IMR-90 (cell line): Measurements from ENCODE around the gene ASPA. TPM values are rescaled to one million over a fixed set of nuclear protein-coding genes. Genes with fewer than 3 reads are reported as not detected.
A peak's percentile ranks its signal among the peaks of the same experiment; 100 is the strongest.

Experiments
- ATAC-seq: fragments of 200-7000 bp; cut with Tn5 transposase; 2 replicates; pipeline ENCODE4 v1.9.1; 2020; ENCODE audit warnings: low read depth, mild to moderate bottlenecking, moderate library complexity
- BruUV-seq: library from RNA; stranded (reverse); fragments of 400-500 nt; replicated peaks from 2 replicates; lab custom pipeline; 2021; lab: Mats Ljungman, UMichigan
- CTCF ChIA-PET: fragments of 300-600 bp; formaldehyde crosslinking; extraction: SDS; loops from one replicate; lab custom pipeline; 2021; ENCODE audit warnings: antibody characterized with exemption; lab: Yijun Ruan, JAX
- POLR2A ChIA-PET: fragments of 300-600 bp; sonication (Branson Sonifier 250); formaldehyde crosslinking; loops from one replicate; lab custom pipeline; 2022; ENCODE audit warnings: antibody characterized with exemption; ENCODE audit not compliant: unreplicated experiment; lab: Charles Lee
- DNase-seq: peaks from one replicate; pipeline ENCODE4 v3.0.0; 2013
- H2AFZ ChIP-seq: replicated peaks from 2 replicates; pipeline ENCODE3; 2013; ENCODE audit warnings: low read length, mild to moderate bottlenecking; ENCODE audit not compliant: poor library complexity
- H2AK5ac ChIP-seq: 2 replicates; pipeline ENCODE4 v1.6.1; 2013; ENCODE audit warnings: low read depth, low read length, inconsistent platforms
- H2AK9ac ChIP-seq: replicated peaks from 2 replicates; pipeline ENCODE3; 2013; ENCODE audit warnings: mild to moderate bottlenecking, low read depth, low read length, moderate library complexity; ENCODE audit not compliant: poor library complexity
- H2BK120ac ChIP-seq: 2 replicates; pipeline ENCODE4 v1.6.1; 2013; ENCODE audit warnings: low read depth, low read length, inconsistent platforms
- H2BK15ac ChIP-seq: 3 replicates; pipeline ENCODE4 v1.6.1; 2013; ENCODE audit warnings: low read depth, low read length, inconsistent platforms
- H2BK20ac ChIP-seq: 2 replicates; pipeline ENCODE4 v1.6.1; 2013; ENCODE audit warnings: low read depth, mild to moderate bottlenecking, inconsistent platforms, low read length, moderate library complexity
- H2BK5ac ChIP-seq: 2 replicates; pipeline ENCODE4 v1.6.1; 2013; ENCODE audit warnings: mild to moderate bottlenecking, low read depth, low read length, inconsistent platforms; ENCODE audit not compliant: poor library complexity, severe bottlenecking
- H3K14ac ChIP-seq: replicated peaks from 2 replicates; pipeline ENCODE4 v1.6.1; 2013; ENCODE audit warnings: low read depth, low read length, inconsistent platforms
- H3K18ac ChIP-seq: 2 replicates; pipeline ENCODE4 v1.6.1; 2013; ENCODE audit warnings: low read depth, low read length, control low read depth
- H3K23ac ChIP-seq: 2 replicates; pipeline ENCODE4 v1.6.1; 2013; ENCODE audit warnings: low read depth, low read length, inconsistent platforms
- H3K27ac ChIP-seq: 2 replicates; pipeline ENCODE4 v1.5.1; 2013; ENCODE audit warnings: mild to moderate bottlenecking, control low read depth, low read length; ENCODE audit not compliant: insufficient read depth
- H3K27me3 ChIP-seq: 2 replicates; pipeline ENCODE4 v1.6.1; 2013; ENCODE audit warnings: low read length; ENCODE audit not compliant: control insufficient read depth, insufficient read depth
- H3K36me3 ChIP-seq: 2 replicates; pipeline ENCODE4 v1.6.1; 2013; ENCODE audit warnings: low read length, mixed read lengths; ENCODE audit not compliant: control insufficient read depth, insufficient read depth
- H3K4ac ChIP-seq: 2 replicates; pipeline ENCODE4 v1.6.1; 2013; ENCODE audit warnings: low read depth, low read length, inconsistent platforms
- H3K4me1 ChIP-seq: 2 replicates; pipeline ENCODE4 v1.6.1; 2013; ENCODE audit warnings: low read length, mixed read lengths; ENCODE audit not compliant: control insufficient read depth, insufficient read depth
- H3K4me2 ChIP-seq: 2 replicates; pipeline ENCODE4 v1.6.1; 2013; ENCODE audit warnings: low read depth, mild to moderate bottlenecking, control low read depth, low read length, moderate library complexity
- H3K4me3 ChIP-seq: 2 replicates; pipeline ENCODE4 v1.5.1; 2013; ENCODE audit warnings: low read depth, mild to moderate bottlenecking, control low read depth, low read length, moderate library complexity; ENCODE audit not compliant: insufficient read depth
- H3K56ac ChIP-seq: 2 replicates; pipeline ENCODE4 v1.6.1; 2013; ENCODE audit warnings: low read length, inconsistent platforms; ENCODE audit not compliant: insufficient read depth; ENCODE audit errors: extremely low read depth
- H3K79me1 ChIP-seq, 2 experiments: 2 replicates each; pipeline ENCODE4 v1.6.1; 2013; ENCODE audit warnings: low read length in 2 of 2, inconsistent platforms in 1 of 2, low read depth in 1 of 2
- H3K9ac ChIP-seq: 2 replicates; pipeline ENCODE4 v1.6.1; 2013; ENCODE audit warnings: low read depth, low read length, control low read depth
- H3K9me1 ChIP-seq: 2 replicates; pipeline ENCODE4 v1.6.1; 2013; ENCODE audit warnings: low read length, inconsistent platforms; ENCODE audit not compliant: insufficient read depth
- H3K9me3 ChIP-seq: 2 replicates; pipeline ENCODE4 v1.6.1; 2013; ENCODE audit warnings: low read length; ENCODE audit not compliant: control insufficient read depth, insufficient read depth
- H4K20me1 ChIP-seq: 2 replicates; pipeline ENCODE4 v1.6.1; 2013; ENCODE audit warnings: low read length, inconsistent platforms; ENCODE audit not compliant: insufficient read depth
- H4K5ac ChIP-seq: 2 replicates; pipeline ENCODE4 v1.6.1; 2013; ENCODE audit warnings: mild to moderate bottlenecking, low read depth, low read length, control low read depth
- H4K8ac ChIP-seq, 2 experiments: 2 replicates each; pipeline ENCODE4 v1.6.1; 2013; ENCODE audit warnings: low read depth in 2 of 2, low read length in 2 of 2, control low read depth in 1 of 2, inconsistent platforms in 1 of 2
- H4K91ac ChIP-seq: 2 replicates; pipeline ENCODE4 v1.6.1; 2013; ENCODE audit warnings: low read depth, low read length, inconsistent platforms; ENCODE audit not compliant: insufficient read depth
- BHLHE40 ChIP-seq: fragments of 150-350 bp; IDR thresholded peaks from 2 replicates; pipeline ENCODE4 v1.6.1; 2016; ENCODE audit warnings: mild to moderate bottlenecking, low read depth, low read length
- CEBPB ChIP-seq: IDR thresholded peaks from 2 replicates; pipeline ENCODE4 v1.6.1; 2012; ENCODE audit warnings: low read depth, low read length, improper control_type of control experiment
- CHD1 ChIP-seq: IDR thresholded peaks from 2 replicates; pipeline ENCODE4 v1.6.1; 2012; ENCODE audit warnings: low read depth, low read length, improper control_type of control experiment
- FOS ChIP-seq: fragments of 150-350 bp; IDR thresholded peaks from 2 replicates; pipeline ENCODE4 v1.6.1; 2016; ENCODE audit warnings: low read depth, low read length
- MAZ ChIP-seq: IDR thresholded peaks from 2 replicates; pipeline ENCODE4 v1.6.1; 2012; ENCODE audit warnings: low read depth, mild to moderate bottlenecking, low read length, improper control_type of control experiment, moderate library complexity, borderline replicate concordance
- MXI1 ChIP-seq: IDR thresholded peaks from 2 replicates; pipeline ENCODE4 v1.6.1; 2012; ENCODE audit warnings: low read depth, mild to moderate bottlenecking, low read length, moderate library complexity, borderline replicate concordance
- NFE2L2 ChIP-seq: fragments of 150-350 bp; IDR thresholded peaks from 2 replicates; pipeline ENCODE4 v1.6.1; 2016; ENCODE audit warnings: low read depth, mild to moderate bottlenecking, low read length
- POLR2A ChIP-seq: IDR thresholded peaks from 2 replicates; pipeline ENCODE4 v1.6.1; 2012; ENCODE audit warnings: mild to moderate bottlenecking, low read depth, low read length
- RAD21 ChIP-seq: IDR thresholded peaks from 2 replicates; pipeline ENCODE4 v1.6.1; 2012; ENCODE audit warnings: low read length, improper control_type of control experiment
- RCOR1 ChIP-seq: IDR thresholded peaks from 2 replicates; pipeline ENCODE4 v1.6.1; 2012; ENCODE audit warnings: mild to moderate bottlenecking, low read length, improper control_type of control experiment; ENCODE audit not compliant: insufficient replicate concordance
- RFX5 ChIP-seq: IDR thresholded peaks from 2 replicates; pipeline ENCODE4 v1.8.0; 2012; ENCODE audit warnings: low read depth, mild to moderate bottlenecking, low read length, moderate library complexity
- SMC3 ChIP-seq: fragments of 150-350 bp; IDR thresholded peaks from 2 replicates; pipeline ENCODE4 v1.6.1; 2016; ENCODE audit warnings: low read depth, mild to moderate bottlenecking, antibody characterized with exemption, low read length, moderate library complexity
- WGBS, 2 experiments: methylation state at CpG; one replicate each; pipeline versions ENCODE4 v1.1.5 to v1.1.7; 2013; ENCODE audit warnings: missing lambda C conversion rate in 2 of 2; ENCODE audit not compliant: insufficient read length in 1 of 2; ENCODE audit errors: extremely low coverage in 2 of 2; 5-methylcytosine and 5-hydroxymethylcytosine counted together
- dilution Hi-C: fragments of 300-500 bp; cut with HindIII; formaldehyde crosslinking; loops from one replicate; pipeline ENCODE4 v1.14.3; 2018; ENCODE audit warnings: low sequenced_read_pairs; ENCODE audit not compliant: unreplicated experiment
- in situ Hi-C: fragments of 300-500 bp; cut with MboI; formaldehyde crosslinking; loops from 3 replicates; pipeline ENCODE4 v1.14.3; 2019; ENCODE audit warnings: low sequenced_read_pairs, inconsistent platforms, mixed read lengths
- intact Hi-C: fragments of 100-400 bp; cut with micrococcal nuclease; formaldehyde crosslinking; loops from 2 replicates; pipeline ENCODE4 v1.10.0; 2022
- polyA plus RNA-seq, 3 experiments: library from polyadenylated mRNA; depleted of rRNA; stranded (reverse); fragments of >200 nt; gene quantifications; 2 replicates each; pipeline ENCODE4 v1.2.3, GENCODE V29; 2012; ENCODE audit warnings: low replicate concordance in 1 of 3
- total RNA-seq: library from RNA; depleted of rRNA; stranded (reverse); fragments of >200 nt; gene quantifications from 2 replicates; pipeline ENCODE4 v1.2.3, GENCODE V29; 2012
- TF ChIP-seq, protein P1 (sequence below): fragments of 150-350 bp; IDR thresholded peaks from 2 replicates; pipeline ENCODE4 v1.6.1; 2017; ENCODE audit warnings: mild to moderate bottlenecking, antibody characterized with exemption, low read length, low read depth
- TF ChIP-seq, protein P2 (sequence below): fragments of 150-350 bp; IDR thresholded peaks from 2 replicates; pipeline ENCODE4 v1.6.1; 2016; ENCODE audit warnings: low read depth, mild to moderate bottlenecking, low read length, moderate library complexity, borderline replicate concordance
- TF ChIP-seq, protein P3 (sequence below): conservative IDR thresholded peaks from 2 replicates; pipeline ENCODE4 v1.5.1; 2012; ENCODE audit warnings: mild to moderate bottlenecking, low read depth, low read length, improper control_type of control experiment

ASPA gene
- total and polyA plus RNA-seq, 2 of the 4 experiments (the other 2 are of a cell fraction), result 0.02 TPM; not detected in 1

DNA sequence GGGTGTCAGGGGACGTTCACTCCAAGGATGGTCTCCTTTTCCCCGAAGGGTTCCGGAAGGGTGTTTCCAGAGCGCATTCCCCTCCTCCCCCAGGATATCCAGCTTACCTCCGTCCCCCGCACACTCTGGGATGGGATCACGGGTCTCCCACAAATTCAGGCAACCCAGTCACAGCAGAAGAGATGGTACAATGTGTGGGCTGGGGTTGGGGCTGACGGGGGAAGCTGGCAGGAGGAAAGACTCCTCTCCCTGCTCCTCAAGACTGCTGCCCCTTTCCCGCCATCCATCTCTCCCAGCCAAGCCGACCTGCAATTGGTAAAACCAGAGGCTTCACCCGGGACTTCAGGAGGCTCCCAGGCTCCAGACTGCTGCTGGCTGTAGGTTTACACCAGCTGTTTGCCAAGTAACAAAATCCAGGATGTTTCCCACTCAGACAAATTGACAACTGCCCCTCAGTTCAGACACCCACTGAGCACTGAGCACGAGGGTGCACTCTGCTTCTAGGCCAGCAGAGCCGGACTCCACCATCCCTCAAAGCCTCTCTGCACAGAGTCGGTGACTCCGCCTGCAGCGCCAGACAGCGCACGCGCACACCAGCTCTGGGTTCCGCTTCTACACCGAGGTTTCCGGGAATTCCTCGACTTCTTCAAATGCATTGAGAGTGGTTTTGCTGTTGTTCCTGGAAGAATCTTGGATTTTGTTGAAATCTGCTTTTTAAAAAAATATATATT lies 37.7 kb downstream of the ASPA start:
- H2BK20ac ChIP-seq, result no peak overlapping the region
- POLR2A ChIA-PET, result no interaction called here
- H3K4me3 ChIP-seq, result 0 out of 2 replicates have a peak overlapping the region, but pooled peaks have one; percentile 10
- no peaks in the 10 kb centered on the region for H3K4me1 ChIP-seq
- H4K8ac ChIP-seq, result no peak overlapping the region
- no peak overlapping the region; the same call in 1 of the 2 replicates for H3K4me2 ChIP-seq
- H2BK15ac ChIP-seq, result no peak overlapping the region
- H3K27me3 ChIP-seq, result no peaks in the 10 kb centered on the region; the same call in 1 of the 2 replicates
- dilution Hi-C loops (no loop called here), in situ Hi-C loops (no loop called here), intact Hi-C loops (no loop called here)
- no peak overlapping the region for H3K9ac ChIP-seq
- no peak overlapping the region for H4K5ac ChIP-seq
- no peak overlapping the region for H2BK120ac ChIP-seq
- H3K18ac ChIP-seq, result no peak overlapping the region
- peak overlapping the region; percentile 15 for H2AK9ac ChIP-seq
- CTCF ChIA-PET, result no interaction called here
- H3K14ac ChIP-seq, result no peak overlapping the region
- H4K20me1 ChIP-seq, result no peaks in the 10 kb centered on the region
- H2AFZ ChIP-seq, result peak overlapping the region; percentile 5
- no peaks in the 10 kb centered on the region for H3K9me1 ChIP-seq
- no peak overlapping the region for H3K23ac ChIP-seq
- H3K79me1 ChIP-seq, result no peaks in the 10 kb centered on the region
- H3K36me3 ChIP-seq, result no peaks in the 10 kb centered on the region
- H3K9me3 ChIP-seq, result no peaks in the 10 kb centered on the region; the same call in 1 of the 2 replicates
- no TSS peak for BruUV-seq
- no peak overlapping the region for H3K56ac ChIP-seq
- H2BK5ac ChIP-seq, result no peak overlapping the region
- ATAC-seq (no peak), DNase-seq (no peak)
- no peak overlapping the region for H4K91ac ChIP-seq
- no peak overlapping the region for H3K27ac ChIP-seq
- no peak overlapping the region for H2AK5ac ChIP-seq
- WGBS, 2 experiments, result 70% methylated on average over 2 of the region's 23 CpGs; no CpG with 5 or more reads in 1 of the 2 experiments
- no peak overlapping the region for H3K4ac ChIP-seq
- TF ChIP-seq SMC3, result no peak
- TF ChIP-seq, protein P1, sequence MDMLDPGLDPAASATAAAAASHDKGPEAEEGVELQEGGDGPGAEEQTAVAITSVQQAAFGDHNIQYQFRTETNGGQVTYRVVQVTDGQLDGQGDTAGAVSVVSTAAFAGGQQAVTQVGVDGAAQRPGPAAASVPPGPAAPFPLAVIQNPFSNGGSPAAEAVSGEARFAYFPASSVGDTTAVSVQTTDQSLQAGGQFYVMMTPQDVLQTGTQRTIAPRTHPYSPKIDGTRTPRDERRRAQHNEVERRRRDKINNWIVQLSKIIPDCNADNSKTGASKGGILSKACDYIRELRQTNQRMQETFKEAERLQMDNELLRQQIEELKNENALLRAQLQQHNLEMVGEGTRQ, result no peak
- no peak for TF ChIP-seq RFX5
- no peak for TF ChIP-seq CHD1
- TF ChIP-seq, protein P2, sequence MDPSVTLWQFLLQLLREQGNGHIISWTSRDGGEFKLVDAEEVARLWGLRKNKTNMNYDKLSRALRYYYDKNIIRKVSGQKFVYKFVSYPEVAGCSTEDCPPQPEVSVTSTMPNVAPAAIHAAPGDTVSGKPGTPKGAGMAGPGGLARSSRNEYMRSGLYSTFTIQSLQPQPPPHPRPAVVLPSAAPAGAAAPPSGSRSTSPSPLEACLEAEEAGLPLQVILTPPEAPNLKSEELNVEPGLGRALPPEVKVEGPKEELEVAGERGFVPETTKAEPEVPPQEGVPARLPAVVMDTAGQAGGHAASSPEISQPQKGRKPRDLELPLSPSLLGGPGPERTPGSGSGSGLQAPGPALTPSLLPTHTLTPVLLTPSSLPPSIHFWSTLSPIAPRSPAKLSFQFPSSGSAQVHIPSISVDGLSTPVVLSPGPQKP, result no peak
- no peak for TF ChIP-seq RAD21
- no peak for TF ChIP-seq POLR2A
- no peak for TF ChIP-seq FOS
- no peak for TF ChIP-seq CEBPB
- TF ChIP-seq NFE2L2, result no peak
- no peak for TF ChIP-seq MAZ
- TF ChIP-seq, protein P3, sequence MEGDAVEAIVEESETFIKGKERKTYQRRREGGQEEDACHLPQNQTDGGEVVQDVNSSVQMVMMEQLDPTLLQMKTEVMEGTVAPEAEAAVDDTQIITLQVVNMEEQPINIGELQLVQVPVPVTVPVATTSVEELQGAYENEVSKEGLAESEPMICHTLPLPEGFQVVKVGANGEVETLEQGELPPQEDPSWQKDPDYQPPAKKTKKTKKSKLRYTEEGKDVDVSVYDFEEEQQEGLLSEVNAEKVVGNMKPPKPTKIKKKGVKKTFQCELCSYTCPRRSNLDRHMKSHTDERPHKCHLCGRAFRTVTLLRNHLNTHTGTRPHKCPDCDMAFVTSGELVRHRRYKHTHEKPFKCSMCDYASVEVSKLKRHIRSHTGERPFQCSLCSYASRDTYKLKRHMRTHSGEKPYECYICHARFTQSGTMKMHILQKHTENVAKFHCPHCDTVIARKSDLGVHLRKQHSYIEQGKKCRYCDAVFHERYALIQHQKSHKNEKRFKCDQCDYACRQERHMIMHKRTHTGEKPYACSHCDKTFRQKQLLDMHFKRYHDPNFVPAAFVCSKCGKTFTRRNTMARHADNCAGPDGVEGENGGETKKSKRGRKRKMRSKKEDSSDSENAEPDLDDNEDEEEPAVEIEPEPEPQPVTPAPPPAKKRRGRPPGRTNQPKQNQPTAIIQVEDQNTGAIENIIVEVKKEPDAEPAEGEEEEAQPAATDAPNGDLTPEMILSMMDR, result no peak
- TF ChIP-seq MXI1, result no peak
- TF ChIP-seq RCOR1, result no peak
- TF ChIP-seq BHLHE40, result no peak
